SU-DHL-6 (cell line): ENCODE measurements around the gene NPB.

ENCODE experiments used
- CTCF ChIP-seq: fragments of 200-600 bp; sonication (generic); IDR thresholded peaks from one replicate; pipeline ENCODE4 v1.5.1; 2017; ENCODE audit warnings: antibody characterized with exemption, mild to moderate bottlenecking, low read length, moderate library complexity; ENCODE audit not compliant: insufficient read depth, poor library complexity, severe bottlenecking
- EZH2phosphoT487 ChIP-seq: fragments of 200-600 bp; sonication (generic), shearing (Covaris generic); conservative IDR thresholded peaks from 2 replicates; pipeline ENCODE4 v1.6.1; 2018; ENCODE audit warnings: mild to moderate bottlenecking, antibody characterized with exemption, low read length, moderate library complexity, mixed read lengths

DNA sequence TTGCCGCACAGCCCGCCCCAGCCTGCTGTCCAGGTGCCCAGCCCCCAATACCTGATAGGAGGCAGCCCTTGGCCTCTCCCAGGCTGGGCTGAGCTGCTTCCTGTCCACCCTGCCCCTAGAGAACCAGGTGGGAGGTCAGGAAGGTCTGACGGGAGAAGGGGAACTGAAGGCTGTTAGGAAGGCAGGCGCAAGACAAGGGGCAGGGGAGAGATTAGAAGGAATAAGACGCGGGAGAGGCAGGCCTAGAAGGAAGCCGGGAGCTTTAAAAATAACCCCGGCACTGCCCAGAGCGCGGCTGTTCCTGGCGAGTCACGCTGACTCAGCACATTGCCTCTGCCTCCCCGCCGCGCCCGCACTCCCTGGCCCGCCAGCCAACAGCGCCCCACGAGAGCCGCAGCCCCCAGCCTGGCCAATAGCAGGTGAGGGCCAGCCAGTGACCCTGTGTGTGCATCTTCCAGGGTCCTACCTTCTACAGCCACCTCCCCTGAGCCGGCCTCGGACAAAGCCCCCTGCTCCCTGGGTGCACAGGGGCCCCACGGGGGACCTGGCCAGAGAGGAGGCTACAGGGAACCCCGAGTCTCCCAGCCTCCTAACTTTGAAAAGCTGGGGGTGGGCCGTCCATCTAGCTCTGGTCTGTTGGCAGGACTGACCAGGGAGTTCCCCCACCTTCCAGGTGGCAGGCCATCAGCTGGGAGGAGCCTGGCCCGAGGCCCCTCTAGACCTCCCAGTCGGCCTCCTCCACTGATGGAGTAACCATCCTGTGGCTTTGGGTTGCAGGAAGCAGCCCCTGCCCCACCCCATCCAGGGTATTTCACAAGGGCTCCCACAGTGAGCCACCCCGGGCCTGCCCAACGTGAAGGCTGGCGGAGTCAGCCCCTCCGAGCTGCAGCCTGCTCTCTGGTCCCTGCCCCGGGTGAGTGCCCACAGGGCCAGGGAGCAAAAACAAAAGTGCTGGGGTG is 21.5 kb downstream of the NPB start:
- no peak for TF ChIP-seq CTCF
- TF ChIP-seq EZH2phosphoT487 = no peak
